NCI-H146 (cell line): ENCODE measurements around the gene CD19.
"Not testable (repeated sequence)": the region's sequence is repeated elsewhere in the genome, so short reads cannot be mapped to it uniquely, and the experiment has no call there.

Experiments used
- DNase-seq: peaks from one replicate; lab custom pipeline; 2025; lab: John Stamatoyannopoulos, UW

The CD19 gene

GRCh38 chr16:28910086-28911031 lies 21.4 kb upstream of the CD19 start:
- DNase-seq, result no peak

GRCh38 chr16:28912558-28912957 lies 19.2 kb upstream of the CD19 start:
- DNase-seq, result no peak

- DNase-seq, result peak; percentile 30
Measured at GRCh38 chr16:28913946-28914724, 17.6 kb upstream of the CD19 start.

- DNase-seq, result no peak
Measured at GRCh38 chr16:28915181-28915580, 16.6 kb upstream of the CD19 start.

- no peak for DNase-seq
Measured at GRCh38 chr16:28917095-28917494, 14.7 kb upstream of the CD19 start.

GRCh38 chr16:28918698-28919097 lies 13.1 kb upstream of the CD19 start:
- DNase-seq, result no peak

- DNase-seq, result no peak
Measured at GRCh38 chr16:28923231-28923587, 8.6 kb upstream of the CD19 start.

- DNase-seq, result peak; percentile 44
Measured at GRCh38 chr16:28923652-28924398, 7.9 kb upstream of the CD19 start.

- DNase-seq, result no peak
Measured at GRCh38 chr16:28924399-28924761, 7.4 kb upstream of the CD19 start.

GRCh38 chr16:28924762-28925385 lies 6.9 kb upstream of the CD19 start, which contains the start of gene RABEP2:
TSS of gene RABEP2 (minus strand) at chr16:28925238. CDS start at chr16:28925163, 75 bp downstream.
- peak; percentile 99 for DNase-seq

- peak; percentile 81 for DNase-seq
Measured at GRCh38 chr16:28925386-28926228, 6.2 kb upstream of the CD19 start.

- DNase-seq, result not testable (repeated sequence)
Measured at GRCh38 chr16:28926284-28926683, 5.5 kb upstream of the CD19 start.

GRCh38 chr16:28927815-28928214 lies 4.0 kb upstream of the CD19 start:
- no peak for DNase-seq

GRCh38 chr16:28930203-28930602 lies 1.6 kb upstream of the CD19 start:
- no peak for DNase-seq

- no peak for DNase-seq
Measured at GRCh38 chr16:28930652-28931051, 1.1 kb upstream of the CD19 start.

- no peak for DNase-seq
Measured at GRCh38 chr16:28932339-28933141, 769 bp downstream of the CD19 start.

- DNase-seq, result no peak
Measured at GRCh38 chr16:28933171-28933570, 1.4 kb downstream of the CD19 start.

- no peak for DNase-seq
Measured at GRCh38 chr16:28935346-28935745, 3.6 kb downstream of the CD19 start.

- peak; percentile 92 for DNase-seq
Measured at GRCh38 chr16:28935924-28936783, 4.4 kb downstream of the CD19 start.
